ENCODE data around the gene HLCS.

- TF ChIP-seq CTCF (IDR thresholded peaks at IDR 0.05) (no peak), POLR2A (IDR thresholded peaks at IDR 0.05) (no peak), POLR2AphosphoS5 (IDR thresholded peaks at IDR 0.05) (no peak)
Measured at GRCh38 chr21:36703626-36704280, 262.7 kb downstream of the HLCS start.

Data from breast epithelium (tissue), 3 donors.